Kidney (tissue), 14 donors: Measurements from ENCODE around the gene CABP4. TPM values are rescaled to one million over a fixed set of nuclear protein-coding genes. Genes with fewer than 3 reads are reported as not detected.
A peak's percentile ranks its signal among the peaks of the same experiment; 100 is the strongest.
"Not testable (repeated sequence)": the region's sequence is repeated elsewhere in the genome, so short reads cannot be mapped to it uniquely, and the experiment has no call there.

ENCODE experiments used
- DNase-seq, 5 donors: peaks; one replicate each; pipeline ENCODE4 v3.0.0-alpha.2; 2013 to 2020
- FAIRE-seq: peaks from 2 replicates; lab custom pipeline; 2012; peaks lifted over from hg19 to GRCh38; lab: Jason Lieb, UNC
- H3K27ac ChIP-seq, 2 donors: one replicate each; pipeline ENCODE4 v1.7.0; 2013; ENCODE audit warnings: low read depth in 2 of 2, low read length in 2 of 2, inconsistent platforms in 1 of 2
- H3K27me3 ChIP-seq: one replicate; pipeline ENCODE4 v1.7.1; 2013; ENCODE audit warnings: low read length, inconsistent platforms; ENCODE audit not compliant: control insufficient read depth, insufficient read depth
- H3K36me3 ChIP-seq, 3 donors: one replicate each; pipeline versions ENCODE4 v1.7.0 to v1.7.1; 2013; ENCODE audit warnings: low read length in 3 of 3, control low read depth in 1 of 3, inconsistent platforms in 1 of 3; ENCODE audit not compliant: insufficient read depth in 3 of 3, control insufficient read depth in 2 of 3
- H3K4me1 ChIP-seq, 3 donors: one replicate each; pipeline versions ENCODE4 v1.7.0 to v1.7.1; 2013; ENCODE audit warnings: low read length in 3 of 3, inconsistent platforms in 1 of 3, low read depth in 1 of 3; ENCODE audit not compliant: control insufficient read depth in 2 of 3, insufficient read depth in 2 of 3
- H3K4me3 ChIP-seq, 3 donors: one replicate each; pipeline versions ENCODE4 v1.7.0 to v1.8.1; 2013; ENCODE audit warnings: low read length in 3 of 3, control low read depth in 1 of 3, inconsistent platforms in 1 of 3
- H3K9ac ChIP-seq, 3 donors: one replicate each; pipeline versions ENCODE4 v1.7.0 to v1.7.1; 2013; ENCODE audit warnings: low read length in 3 of 3, control low read depth in 1 of 3, inconsistent platforms in 1 of 3
- H3K9me3 ChIP-seq, 3 donors: one replicate each; pipeline versions ENCODE4 v1.7.0 to v1.7.1; 2013; ENCODE audit warnings: low read length in 3 of 3, control low read depth in 1 of 3, inconsistent platforms in 1 of 3; ENCODE audit not compliant: control insufficient read depth in 2 of 3, insufficient read depth in 1 of 3
- intact Hi-C: fragments of 100-400 bp; cut with DNase I; formaldehyde crosslinking; loops from one replicate; pipeline ENCODE4 v1.11.1; 2022
- polyA plus RNA-seq: library from polyadenylated mRNA; stranded (reverse); fragments of 350-450 nt; fragmentation: Illumina TruSeq; extraction: RNeasy Lipid Tissue Mini Kit (QIAGEN cat#74804); gene quantifications from one replicate; pipeline ENCODE4 v1.2.3, GENCODE V29; 2014; ENCODE audit warnings: low read depth, low replicate concordance; ENCODE audit not compliant: insufficient read depth
- total RNA-seq: library from RNA; stranded (reverse); fragmentation: NEBNext Ultra II Directional; extraction: Animal tissue kit (Norgen Biotek cat#: 25700); gene quantifications from one replicate; pipeline ENCODE4 v1.2.1, GENCODE V29; 2021
- TF ChIP-seq, protein P1 (sequence below): IDR thresholded peaks from 3 replicates; pipeline ENCODE4 v1.5.1; 2012; ENCODE audit warnings: mild to moderate bottlenecking, moderate library complexity, borderline replicate concordance; ENCODE audit not compliant: insufficient read depth; ENCODE audit errors: extremely low read depth
- donor health status: control.
- donor health status: control.
- donor health status: control.
- donor health status: control.
- donor health status: control.
- donor health status: DM: yes; HTN: yes; CAD: no.
- donor health status: Normal renal cell carcinoma (clear cell type).

The CABP4 gene
- total and polyA plus RNA-seq, 2 donors from 2014 or later = 0.49 to 3.1 TPM

- peak overlapping the region; percentile 50 to 81 (median 56) for H3K4me3 ChIP-seq
- DNase-seq (peak; percentile 92 to 97 (median 94)), FAIRE-seq (no peak)
- H3K9ac ChIP-seq = peak overlapping the region; percentile 9 to 96 (median 18)
- TF ChIP-seq, protein P1, sequence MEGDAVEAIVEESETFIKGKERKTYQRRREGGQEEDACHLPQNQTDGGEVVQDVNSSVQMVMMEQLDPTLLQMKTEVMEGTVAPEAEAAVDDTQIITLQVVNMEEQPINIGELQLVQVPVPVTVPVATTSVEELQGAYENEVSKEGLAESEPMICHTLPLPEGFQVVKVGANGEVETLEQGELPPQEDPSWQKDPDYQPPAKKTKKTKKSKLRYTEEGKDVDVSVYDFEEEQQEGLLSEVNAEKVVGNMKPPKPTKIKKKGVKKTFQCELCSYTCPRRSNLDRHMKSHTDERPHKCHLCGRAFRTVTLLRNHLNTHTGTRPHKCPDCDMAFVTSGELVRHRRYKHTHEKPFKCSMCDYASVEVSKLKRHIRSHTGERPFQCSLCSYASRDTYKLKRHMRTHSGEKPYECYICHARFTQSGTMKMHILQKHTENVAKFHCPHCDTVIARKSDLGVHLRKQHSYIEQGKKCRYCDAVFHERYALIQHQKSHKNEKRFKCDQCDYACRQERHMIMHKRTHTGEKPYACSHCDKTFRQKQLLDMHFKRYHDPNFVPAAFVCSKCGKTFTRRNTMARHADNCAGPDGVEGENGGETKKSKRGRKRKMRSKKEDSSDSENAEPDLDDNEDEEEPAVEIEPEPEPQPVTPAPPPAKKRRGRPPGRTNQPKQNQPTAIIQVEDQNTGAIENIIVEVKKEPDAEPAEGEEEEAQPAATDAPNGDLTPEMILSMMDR = no peak
- H3K27me3 ChIP-seq = no peaks in the 10 kb centered on the region
- no peaks in the 10 kb centered on the region for H3K36me3 ChIP-seq
- peak overlapping the region; percentile 93 for H3K27ac ChIP-seq
- H3K9me3 ChIP-seq = no peaks in the 10 kb centered on the region
- intact Hi-C loops = no loop called here
- peaks cover 0 to 23% (median 12%) of the 10 kb centered on the region in 3 donors for H3K4me1 ChIP-seq
Measured at GRCh38 chr11:67464411-67465188, 9.4 kb downstream of the CABP4 start.

DNA sequence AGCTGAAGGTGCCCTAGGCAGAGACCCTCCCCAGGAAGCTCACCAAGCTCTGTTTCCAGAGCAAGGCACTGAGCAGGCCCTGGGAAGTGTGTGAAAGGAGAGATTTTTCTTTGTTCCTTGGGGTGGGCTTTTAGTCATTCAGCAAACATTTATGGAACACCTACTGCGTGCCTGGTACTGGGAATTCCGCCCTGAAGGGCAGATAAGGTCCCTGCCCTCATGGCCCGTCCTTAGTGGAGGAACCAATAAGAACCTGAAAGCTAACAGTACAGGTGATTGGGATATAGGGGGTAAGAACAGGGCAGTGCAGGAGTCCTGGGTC is 10.0 kb downstream of the CABP4 start:
- Histone ChIP-seq H3K27me3 (no peaks in the 10 kb centered on the region), H3K9ac (peak overlapping the region in 2 of 3 donors; percentile 29 to 96), H3K4me1 (peaks cover 0 to 23% (median 12%) of the 10 kb centered on the region in 3 donors), H3K4me3 (peak overlapping the region; percentile 50 to 81 (median 56)), H3K36me3 (no peaks in the 10 kb centered on the region), H3K9me3 (no peaks in the 10 kb centered on the region), H3K27ac (peak overlapping the region; percentile 93)
- TF ChIP-seq, protein P1 = no peak
- intact Hi-C loops = no loop called here
- FAIRE-seq = no peak
- no peak for DNase-seq

- Histone ChIP-seq H3K27ac (peak overlapping the region in 1 of 2 donors; percentile 93), H3K4me1 (peaks cover 0 to 23% (median 12%) of the 10 kb centered on the region in 3 donors), H3K4me3 (peak overlapping the region in 2 of 3 donors; percentile 50 to 81), H3K9ac (peak overlapping the region in 1 of 3 donors; percentile 96)
- H3K27me3 ChIP-seq, H3K9me3 ChIP-seq, H3K36me3 ChIP-seq, DNase-seq, intact Hi-C loops, FAIRE-seq: not testable (repeated sequence)
Measured at GRCh38 chr11:67465530-67465929, 10.4 kb downstream of the CABP4 start.

GRCh38 chr11:67466367-67466766 is 11.2 kb downstream of the CABP4 start:
- Histone ChIP-seq H3K4me3 (no peak overlapping the region), H3K9me3 (no peaks in the 10 kb centered on the region), H3K4me1 (peaks cover 0 to 23% (median 12%) of the 10 kb centered on the region in 3 donors), H3K27ac (no peak overlapping the region), H3K9ac (no peak overlapping the region), H3K36me3 (no peaks in the 10 kb centered on the region), H3K27me3 (no peaks in the 10 kb centered on the region)
- DNase-seq = no peak
- no peak for FAIRE-seq
- TF ChIP-seq, protein P1 = no peak
- intact Hi-C loops = no loop called here
